ENCODE measurements around the gene MAP3K5. TPM values are rescaled to one million over a fixed set of nuclear protein-coding genes. Genes with fewer than 3 reads are reported as not detected.

MAP3K5 gene
- total RNA-seq, 1 donor from 2014 or later = 1.6 TPM

- peak overlapping the region; percentile 68 for H3K4me3 Mint-ChIP-seq (ENCODE audit: unreplicated experiment)
- H3K36me3 Mint-ChIP-seq (ENCODE audit: unreplicated experiment) = no peaks in the 10 kb centered on the region
- no peak for TF ChIP-seq CTCF (IDR thresholded peaks at IDR 0.05)
- no peaks in the 10 kb centered on the region for H3K9me3 Mint-ChIP-seq (ENCODE audit: unreplicated experiment)
- no peak overlapping the region for H3K27ac Mint-ChIP-seq (ENCODE audit: unreplicated experiment)
- DNase-seq (ENCODE audit: extremely low spot score, unreplicated experiment) = no peak
- peaks cover 60% of the 10 kb centered on the region for H3K27me3 Mint-ChIP-seq (ENCODE audit: unreplicated experiment)
- peaks cover 10% of the 10 kb centered on the region for H3K4me1 Mint-ChIP-seq (ENCODE audit: unreplicated experiment)
These were observed 242.3 kb downstream of the MAP3K5 start for GRCh38 chr6:136550045-136550329.

GRCh38 chr6:136549300-136550044 lies 242.8 kb downstream of the MAP3K5 start:
- peaks cover 65% of the 10 kb centered on the region for H3K27me3 Mint-ChIP-seq (ENCODE audit: unreplicated experiment)
- DNase-seq (ENCODE audit: extremely low spot score, unreplicated experiment) = no peak

GRCh38 chr6:136548582-136549299 lies 243.5 kb downstream of the MAP3K5 start:
- H3K4me3 Mint-ChIP-seq (ENCODE audit: unreplicated experiment) = peak overlapping the region; percentile 68
- H3K4me1 Mint-ChIP-seq (ENCODE audit: unreplicated experiment) = peaks cover 10% of the 10 kb centered on the region
- no peaks in the 10 kb centered on the region for H3K36me3 Mint-ChIP-seq (ENCODE audit: unreplicated experiment)
- H3K9me3 Mint-ChIP-seq (ENCODE audit: unreplicated experiment) = no peaks in the 10 kb centered on the region
- no peak for DNase-seq (ENCODE audit: extremely low spot score, unreplicated experiment)
- H3K27ac Mint-ChIP-seq (ENCODE audit: unreplicated experiment) = no peak overlapping the region
- H3K27me3 Mint-ChIP-seq (ENCODE audit: unreplicated experiment) = peaks cover 72% of the 10 kb centered on the region
- TF ChIP-seq CTCF (IDR thresholded peaks at IDR 0.05) = no peak

More at GRCh38 chr6:136549300-136550044, 242.8 kb downstream of the MAP3K5 start:
- H3K9me3 Mint-ChIP-seq (ENCODE audit: unreplicated experiment) = no peaks in the 10 kb centered on the region
- no peaks in the 10 kb centered on the region for H3K36me3 Mint-ChIP-seq (ENCODE audit: unreplicated experiment)
- H3K4me1 Mint-ChIP-seq (ENCODE audit: unreplicated experiment) = peaks cover 10% of the 10 kb centered on the region
- peak overlapping the region; percentile 68 for H3K4me3 Mint-ChIP-seq (ENCODE audit: unreplicated experiment)
- no peak for TF ChIP-seq CTCF (IDR thresholded peaks at IDR 0.05)
- H3K27ac Mint-ChIP-seq (ENCODE audit: unreplicated experiment) = no peak overlapping the region

GRCh38 chr6:136547871-136548270 lies 244.4 kb downstream of the MAP3K5 start:
- Mint-ChIP-seq H3K4me3 (ENCODE audit: unreplicated experiment) (no peak overlapping the region), H3K9me3 (ENCODE audit: unreplicated experiment) (no peaks in the 10 kb centered on the region), H3K36me3 (ENCODE audit: unreplicated experiment) (no peaks in the 10 kb centered on the region), H3K27ac (ENCODE audit: unreplicated experiment) (no peak overlapping the region), H3K27me3 (ENCODE audit: unreplicated experiment) (peaks cover 75% of the 10 kb centered on the region), H3K4me1 (ENCODE audit: unreplicated experiment) (peaks cover 10% of the 10 kb centered on the region)
- no peak for DNase-seq (ENCODE audit: extremely low spot score, unreplicated experiment)
- no peak for TF ChIP-seq CTCF (IDR thresholded peaks at IDR 0.05)

- peak; percentile 56 for TF ChIP-seq CTCF (IDR thresholded peaks at IDR 0.05)
- H3K4me3 Mint-ChIP-seq (ENCODE audit: unreplicated experiment) = no peak overlapping the region
- H3K27ac Mint-ChIP-seq (ENCODE audit: unreplicated experiment) = no peak overlapping the region
- H3K36me3 Mint-ChIP-seq (ENCODE audit: unreplicated experiment) = no peaks in the 10 kb centered on the region
- no peaks in the 10 kb centered on the region for H3K9me3 Mint-ChIP-seq (ENCODE audit: unreplicated experiment)
- H3K27me3 Mint-ChIP-seq (ENCODE audit: unreplicated experiment) = peaks cover 75% of the 10 kb centered on the region
- peaks cover 10% of the 10 kb centered on the region for H3K4me1 Mint-ChIP-seq (ENCODE audit: unreplicated experiment)
- no peak for DNase-seq (ENCODE audit: extremely low spot score, unreplicated experiment)
These were observed 244.9 kb downstream of the MAP3K5 start for GRCh38 chr6:136547336-136547735.

Measured in osteocyte (in vitro differentiated cells).